ENCODE measurements around the gene ZBTB7C.

ZBTB7C gene

GRCh38 chr18:48417985-48418384 lies 8.8 kb upstream of the ZBTB7C start:
- no peak for DNase-seq

GRCh38 chr18:48413342-48413741 lies 4.2 kb upstream of the ZBTB7C start:
- no peak for DNase-seq

GRCh38 chr18:48412339-48412929 lies 3.3 kb upstream of the ZBTB7C start:
- peak in 1 of 5 donors; percentile 30 for DNase-seq

GRCh38 chr18:48410095-48410920 lies 1.1 kb upstream of the ZBTB7C start:
- DNase-seq: peak; percentile 14 to 76 (median 38)

GRCh38 chr18:48409591-48410094 lies 460 bp upstream of the ZBTB7C start:
- DNase-seq: no peak

- DNase-seq: no peak
These were observed 964 bp downstream of the ZBTB7C start for GRCh38 chr18:48408111-48408726.

- no peak for DNase-seq
These were observed 1.8 kb downstream of the ZBTB7C start for GRCh38 chr18:48407358-48407757.

GRCh38 chr18:48405978-48406377 lies 3.2 kb downstream of the ZBTB7C start:
- no peak for DNase-seq

- DNase-seq: no peak
These were observed 4.3 kb downstream of the ZBTB7C start for GRCh38 chr18:48404716-48405507.

GRCh38 chr18:48402953-48403352 lies 6.2 kb downstream of the ZBTB7C start:
- no peak for DNase-seq

- no peak for DNase-seq
These were observed 9.7 kb downstream of the ZBTB7C start for GRCh38 chr18:48399303-48400075.

GRCh38 chr18:48398074-48398473 lies 11.1 kb downstream of the ZBTB7C start:
- no peak for DNase-seq

GRCh38 chr18:48397021-48397420 lies 12.2 kb downstream of the ZBTB7C start:
- DNase-seq: no peak

GRCh38 chr18:48396561-48396960 lies 12.6 kb downstream of the ZBTB7C start:
- no peak for DNase-seq

GRCh38 chr18:48395646-48396045 lies 13.5 kb downstream of the ZBTB7C start:
- no peak for DNase-seq

- no peak for DNase-seq
These were observed 15.0 kb downstream of the ZBTB7C start for GRCh38 chr18:48394176-48394575.

GRCh38 chr18:48393776-48394175 lies 15.4 kb downstream of the ZBTB7C start:
- no peak for DNase-seq

GRCh38 chr18:48393170-48393569 lies 16.0 kb downstream of the ZBTB7C start:
- no peak for DNase-seq

GRCh38 chr18:48392268-48392667 lies 16.9 kb downstream of the ZBTB7C start:
- DNase-seq: no peak

GRCh38 chr18:48391868-48392267 lies 17.3 kb downstream of the ZBTB7C start:
- no peak for DNase-seq

- no peak for DNase-seq
These were observed 18.5 kb downstream of the ZBTB7C start for GRCh38 chr18:48390641-48391040.

GRCh38 chr18:48388478-48388877 lies 20.7 kb downstream of the ZBTB7C start:
- no peak for DNase-seq
